Prostate gland (tissue), 2 donors: ENCODE results near the gene LYPD5. TPM values are rescaled to one million over a fixed set of nuclear protein-coding genes. Genes with fewer than 3 reads are reported as not detected.
"Not testable (repeated sequence)": the region's sequence is repeated elsewhere in the genome, so short reads cannot be mapped to it uniquely, and the experiment has no call there.

ENCODE experiments used
- DNase-seq: peaks from one replicate; pipeline ENCODE4 v3.0.0-alpha.2; 2019; ENCODE audit warnings: low spot score
- H3K27ac ChIP-seq, 2 donors: fragments of 200-600 bp; sonication (generic); 2 replicates each; pipeline ENCODE4 v1.5.1; 2017 to 2019
- H3K27me3 ChIP-seq: fragments of 200-600 bp; sonication (generic); replicated peaks from 2 replicates; pipeline ENCODE4 v1.5.1; 2019; ENCODE audit not compliant: insufficient read depth
- H3K36me3 ChIP-seq, 2 donors: fragments of 200-600 bp; sonication (generic); 1 replicate in 1 of 2; 2 replicates in 1 of 2; pipeline versions ENCODE4 v1.5.1 to v1.8.1; 2017 to 2019
- H3K4me1 ChIP-seq: fragments of 200-600 bp; sonication (generic); replicated peaks from 2 replicates; pipeline ENCODE4 v1.5.1; 2019
- H3K4me3 ChIP-seq, 2 donors: fragments of 200-600 bp; sonication (generic); 2 replicates each; pipeline ENCODE4 v1.5.1; 2017 to 2019
- H3K9me3 ChIP-seq: fragments of 200-600 bp; sonication (generic); 2 replicates; pipeline ENCODE4 v1.5.1; 2017
- CTCF ChIP-seq, 4 experiments: fragments of 200-600 bp in 2 of 4; fragments of 450-650 bp in 2 of 4; sonication (generic) in 2 of 4; IDR thresholded peaks; 1 replicate in 3 of 4; 2 replicates in 1 of 4; pipeline ENCODE4 v1.5.1; 2016 to 2019; ENCODE audit warnings: antibody characterized with exemption in 4 of 4, mild to moderate bottlenecking in 2 of 4, moderate library complexity in 2 of 4
- POLR2A ChIP-seq: fragments of 450-650 bp; IDR thresholded peaks from one replicate; pipeline ENCODE4 v1.6.1; 2016; ENCODE audit warnings: antibody characterized with exemption, mild to moderate bottlenecking
- POLR2AphosphoS5 ChIP-seq: sonication (generic); formaldehyde crosslinking; IDR thresholded peaks from one replicate; pipeline ENCODE4 v1.6.1; 2017; ENCODE audit warnings: antibody characterized with exemption
- WGBS: methylation state at CpG from one replicate; pipeline ENCODE4 v1.1.5; 2018; 5-methylcytosine and 5-hydroxymethylcytosine counted together
- intact Hi-C: fragments of 100-400 bp; cut with DNase I; formaldehyde crosslinking; loops from one replicate; pipeline ENCODE4 v1.14.2; 2022
- total RNA-seq, 2 donors: library from RNA; depleted of rRNA; stranded (reverse); fragments of >200 nt; gene quantifications; one replicate each; pipeline ENCODE4 v1.1.0, GENCODE V29; 2016

LYPD5 gene
- total RNA-seq, 2 donors from 2014 or later, result 2.7 to 6.2 TPM

- H3K9me3 ChIP-seq, result no peaks in the 10 kb centered on the region
- no peaks in the 10 kb centered on the region for H3K36me3 ChIP-seq
- intact Hi-C loops, result no loop called here
- H3K4me1 ChIP-seq, result no peaks in the 10 kb centered on the region
- H3K4me3 ChIP-seq, result no peak overlapping the region
- 56% methylated on average over 1 of the region's 1 CpG for WGBS
- no peak for TF ChIP-seq CTCF (IDR thresholded peaks at IDR 0.05)
- TF ChIP-seq POLR2A, result no peak
- TF ChIP-seq POLR2AphosphoS5, result no peak
- H3K27me3 ChIP-seq, result no peaks in the 10 kb centered on the region
- DNase-seq, result no peak
- H3K27ac ChIP-seq, result no peak overlapping the region
Measured at GRCh38 chr19:43812259-43812658, 10.0 kb upstream of the LYPD5 start.

GRCh38 chr19:43811837-43812236 is 9.6 kb upstream of the LYPD5 start:
- Histone ChIP-seq H3K27me3 (no peaks in the 10 kb centered on the region), H3K4me1 (no peaks in the 10 kb centered on the region), H3K27ac (no peak overlapping the region), H3K9me3 (no peaks in the 10 kb centered on the region), H3K36me3 (no peaks in the 10 kb centered on the region), H3K4me3 (no peak overlapping the region)
- no peak for DNase-seq
- whole genome bisulfite sequencing, result 23% methylated on average over 1 of the region's 1 CpG
- TF ChIP-seq CTCF (IDR thresholded peaks at IDR 0.05), result no peak
- TF ChIP-seq POLR2A, result no peak
- TF ChIP-seq POLR2AphosphoS5, result no peak
- intact Hi-C loops, result no loop called here

GRCh38 chr19:43809762-43810696 is 7.8 kb upstream of the LYPD5 start:
- no peak overlapping the region for H3K27ac ChIP-seq
- H3K4me1 ChIP-seq, result no peaks in the 10 kb centered on the region
- intact Hi-C loops, result no loop called here
- peak; percentile 24 for DNase-seq
- no peaks in the 10 kb centered on the region for H3K27me3 ChIP-seq
- 33% methylated on average over 8 of the region's 8 CpGs for WGBS
- TF ChIP-seq CTCF (IDR thresholded peaks at IDR 0.05) (peak in 3 of 4 experiments; percentile 58 to 70 (median 68)), POLR2A (no peak), POLR2AphosphoS5 (peak; percentile 30)
- no peaks in the 10 kb centered on the region for H3K36me3 ChIP-seq
- H3K9me3 ChIP-seq, result no peaks in the 10 kb centered on the region
- H3K4me3 ChIP-seq, result no peak overlapping the region

GRCh38 chr19:43807651-43808050 is 5.4 kb upstream of the LYPD5 start:
- H3K9me3 ChIP-seq, result no peaks in the 10 kb centered on the region
- intact Hi-C loops, result no loop called here
- H3K36me3 ChIP-seq, result no peaks in the 10 kb centered on the region
- DNase-seq, result no peak
- no peaks in the 10 kb centered on the region for H3K4me1 ChIP-seq
- H3K27me3 ChIP-seq, result no peaks in the 10 kb centered on the region
- no peak overlapping the region for H3K4me3 ChIP-seq
- TF ChIP-seq POLR2A (no peak), POLR2AphosphoS5 (no peak), CTCF (IDR thresholded peaks at IDR 0.05) (no peak)
- H3K27ac ChIP-seq, result no peak overlapping the region

GRCh38 chr19:43806848-43807247 is 4.6 kb upstream of the LYPD5 start:
- no peaks in the 10 kb centered on the region for H3K4me1 ChIP-seq
- no peak overlapping the region for H3K27ac ChIP-seq
- no peaks in the 10 kb centered on the region for H3K36me3 ChIP-seq
- WGBS, result 75% methylated on average over 5 of the region's 5 CpGs
- H3K9me3 ChIP-seq, result no peaks in the 10 kb centered on the region
- H3K4me3 ChIP-seq, result no peak overlapping the region
- no peaks in the 10 kb centered on the region for H3K27me3 ChIP-seq
- TF ChIP-seq CTCF (IDR thresholded peaks at IDR 0.05), result no peak
- intact Hi-C loops, result no loop called here
- no peak for DNase-seq

- intact Hi-C loops, H3K4me1 ChIP-seq, H3K27ac ChIP-seq, H3K36me3 ChIP-seq, DNase-seq, H3K9me3 ChIP-seq, H3K27me3 ChIP-seq, H3K4me3 ChIP-seq: not testable (repeated sequence)
- 93% methylated on average over 7 of the region's 7 CpGs for WGBS
Measured at GRCh38 chr19:43806401-43806800, 4.2 kb upstream of the LYPD5 start.
